Transverse colon (tissue), 4 donors: ENCODE data around the gene HSF5. TPM values are rescaled to one million over a fixed set of nuclear protein-coding genes. Genes with fewer than 3 reads are reported as not detected.

Source experiments
- DNase-seq: peaks from one replicate; pipeline ENCODE4 v3.0.0-alpha.2; 2019
- H3K27ac ChIP-seq, 4 donors: fragments of 200-600 bp; sonication (generic); 2 replicates each; pipeline ENCODE4 v1.5.1; 2016 to 2018; ENCODE audit warnings: inconsistent platforms in 4 of 4
- H3K27me3 ChIP-seq: fragments of 200-600 bp; sonication (generic); 2 replicates; pipeline ENCODE4 v1.5.1; 2017; ENCODE audit warnings: inconsistent platforms
- H3K36me3 ChIP-seq, 4 donors: fragments of 200-600 bp; sonication (generic); 2 replicates each; pipeline ENCODE4 v1.5.1; 2017 to 2019; ENCODE audit warnings: inconsistent platforms in 4 of 4
- H3K4me1 ChIP-seq, 4 donors: fragments of 200-600 bp; sonication (generic); 2 replicates each; pipeline ENCODE4 v1.5.1; 2017 to 2020; ENCODE audit warnings: inconsistent platforms in 4 of 4
- H3K4me3 ChIP-seq, 4 donors: fragments of 200-600 bp; sonication (generic); 1 replicate in 1 of 4; 2 replicates in 3 of 4; pipeline versions ENCODE4 v1.5.1 to v1.6.1; 2017 to 2019; ENCODE audit warnings: inconsistent platforms in 4 of 4
- H3K9me3 ChIP-seq, 2 donors: fragments of 200-600 bp; sonication (generic); 2 replicates each; pipeline ENCODE4 v1.5.1; 2017 to 2019; ENCODE audit warnings: inconsistent platforms in 2 of 2
- EP300 ChIP-seq: sonication (generic); formaldehyde crosslinking; IDR thresholded peaks from one replicate; pipeline ENCODE4 v1.6.1; 2017; ENCODE audit warnings: antibody characterized with exemption, low read depth
- POLR2A ChIP-seq: fragments of 450-650 bp; IDR thresholded peaks from one replicate; pipeline ENCODE4 v1.6.1; 2016; ENCODE audit warnings: antibody characterized with exemption, mild to moderate bottlenecking, moderate library complexity
- POLR2AphosphoS5 ChIP-seq, 3 donors: sonication (generic); formaldehyde crosslinking; IDR thresholded peaks; one replicate each; pipeline ENCODE4 v1.6.1; 2016; ENCODE audit warnings: antibody characterized with exemption in 3 of 3
- WGBS, 2 donors: methylation state at CpG; one replicate each; pipeline ENCODE4 v1.1.5; 2018; ENCODE audit warnings: low coverage in 1 of 2; 5-methylcytosine and 5-hydroxymethylcytosine counted together
- in situ Hi-C, 4 donors: fragments of 200-750 bp; cut with MboI; loops; one replicate each; pipeline versions ENCODE4 v1.15.0 to v1.15.1; 2017; ENCODE audit warnings: low sequenced_read_pairs in 3 of 4, low pct_ligation_motif_present in 1 of 4, low pct_unique_long_range_greater_than_20kb in 1 of 4
- intact Hi-C: fragments of 100-400 bp; cut with DNase I; formaldehyde crosslinking; loops from one replicate; pipeline ENCODE4 v1.15.1; 2023; ENCODE audit warnings: low total_unique reads
- total RNA-seq, 4 donors: library from RNA; depleted of rRNA; stranded (reverse); fragments of >200 nt; gene quantifications; one replicate each; pipeline ENCODE4 v1.1.0, GENCODE V29; 2016
- TF ChIP-seq, protein P1 (sequence below), 5 experiments: fragments of 200-600 bp in 3 of 5; fragments of 450-650 bp in 2 of 5; sonication (generic) in 3 of 5; IDR thresholded peaks; 1 replicate in 2 of 5; 2 replicates in 3 of 5; pipeline ENCODE4 v1.5.1; 2016 to 2017; ENCODE audit warnings: antibody characterized with exemption in 5 of 5, inconsistent platforms in 3 of 5, mild to moderate bottlenecking in 2 of 5, moderate library complexity in 1 of 5

The HSF5 gene
- total RNA-seq, 4 donors from 2014 or later = 0.16 TPM; not detected in 3

DNA sequence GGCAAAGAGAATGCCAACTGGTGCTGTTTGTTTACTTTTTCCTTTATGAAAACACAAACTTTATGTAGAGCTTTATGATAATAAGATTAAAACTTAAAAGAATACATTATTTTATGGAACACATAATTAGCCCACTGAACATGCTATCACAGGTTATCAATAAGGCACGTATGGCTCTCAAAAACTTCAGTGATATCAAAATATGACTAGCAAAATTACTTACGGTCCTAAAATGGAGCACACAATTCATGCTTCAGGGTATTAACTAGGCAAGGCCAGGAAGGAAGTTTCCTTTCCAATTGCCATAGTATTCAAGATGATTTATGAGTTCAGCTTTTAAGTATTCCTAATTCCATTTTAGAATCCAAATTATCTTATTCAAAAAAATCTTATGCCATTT is 74.5 kb downstream of the HSF5 start:
- in situ Hi-C loops = loop anchor here in 2 of 4 donors (10.0 kb wide), 3 partner anchors 49 to 99 kb away; partner anchors contain the start of gene SUPT4H1 (in 1 of the 2)
- Histone ChIP-seq H3K4me3 (peak overlapping the region in 3 of 4 donors; percentile 32 to 53 (median 39)), H3K9me3 (no peaks in the 10 kb centered on the region), H3K36me3 (no peaks in the 10 kb centered on the region), H3K27ac (peak overlapping the region in 3 of 4 donors; percentile 74 to 91 (median 84)), H3K4me1 (peaks cover 0 to 40% (median 14%) of the 10 kb centered on the region in 4 donors), H3K27me3 (no peaks in the 10 kb centered on the region)
- 51 to 55% methylated on average over 2 of the region's 2 CpGs for WGBS, 2 donors
- no peak for DNase-seq
- intact Hi-C loops = no loop called here
- TF ChIP-seq POLR2A (no peak), EP300 (no peak), POLR2AphosphoS5 (IDR thresholded peaks at IDR 0.05) (no peak)
- TF ChIP-seq, protein P1, sequence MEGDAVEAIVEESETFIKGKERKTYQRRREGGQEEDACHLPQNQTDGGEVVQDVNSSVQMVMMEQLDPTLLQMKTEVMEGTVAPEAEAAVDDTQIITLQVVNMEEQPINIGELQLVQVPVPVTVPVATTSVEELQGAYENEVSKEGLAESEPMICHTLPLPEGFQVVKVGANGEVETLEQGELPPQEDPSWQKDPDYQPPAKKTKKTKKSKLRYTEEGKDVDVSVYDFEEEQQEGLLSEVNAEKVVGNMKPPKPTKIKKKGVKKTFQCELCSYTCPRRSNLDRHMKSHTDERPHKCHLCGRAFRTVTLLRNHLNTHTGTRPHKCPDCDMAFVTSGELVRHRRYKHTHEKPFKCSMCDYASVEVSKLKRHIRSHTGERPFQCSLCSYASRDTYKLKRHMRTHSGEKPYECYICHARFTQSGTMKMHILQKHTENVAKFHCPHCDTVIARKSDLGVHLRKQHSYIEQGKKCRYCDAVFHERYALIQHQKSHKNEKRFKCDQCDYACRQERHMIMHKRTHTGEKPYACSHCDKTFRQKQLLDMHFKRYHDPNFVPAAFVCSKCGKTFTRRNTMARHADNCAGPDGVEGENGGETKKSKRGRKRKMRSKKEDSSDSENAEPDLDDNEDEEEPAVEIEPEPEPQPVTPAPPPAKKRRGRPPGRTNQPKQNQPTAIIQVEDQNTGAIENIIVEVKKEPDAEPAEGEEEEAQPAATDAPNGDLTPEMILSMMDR (IDR thresholded peaks at IDR 0.05) = no peak

- H3K36me3 ChIP-seq = no peaks in the 10 kb centered on the region
- peak overlapping the region in 3 of 4 donors; percentile 32 to 53 (median 39) for H3K4me3 ChIP-seq
- peaks cover 0 to 39% (median 12%) of the 10 kb centered on the region in 4 donors for H3K4me1 ChIP-seq
- H3K9me3 ChIP-seq = no peaks in the 10 kb centered on the region
- in situ Hi-C loops (loop anchor here in 2 of 4 donors (10.0 kb wide), 3 partner anchors 48 to 98 kb away; partner anchors contain the start of gene SUPT4H1 (in 1 of the 2)), intact Hi-C loops (no loop called here)
- no peak for TF ChIP-seq POLR2AphosphoS5 (IDR thresholded peaks at IDR 0.05)
- no peak for TF ChIP-seq EP300
- TF ChIP-seq, protein P1 (IDR thresholded peaks at IDR 0.05) = no peak
- no peak for TF ChIP-seq POLR2A
- no peaks in the 10 kb centered on the region for H3K27me3 ChIP-seq
- DNase-seq = no peak
- H3K27ac ChIP-seq = peak overlapping the region; percentile 23 to 91 (median 79)
- 39 to 47% methylated on average over 3 of the region's 3 CpGs for WGBS, 2 donors
These were observed 75.1 kb downstream of the HSF5 start for GRCh38 chr17:58412961-58413586.

DNA sequence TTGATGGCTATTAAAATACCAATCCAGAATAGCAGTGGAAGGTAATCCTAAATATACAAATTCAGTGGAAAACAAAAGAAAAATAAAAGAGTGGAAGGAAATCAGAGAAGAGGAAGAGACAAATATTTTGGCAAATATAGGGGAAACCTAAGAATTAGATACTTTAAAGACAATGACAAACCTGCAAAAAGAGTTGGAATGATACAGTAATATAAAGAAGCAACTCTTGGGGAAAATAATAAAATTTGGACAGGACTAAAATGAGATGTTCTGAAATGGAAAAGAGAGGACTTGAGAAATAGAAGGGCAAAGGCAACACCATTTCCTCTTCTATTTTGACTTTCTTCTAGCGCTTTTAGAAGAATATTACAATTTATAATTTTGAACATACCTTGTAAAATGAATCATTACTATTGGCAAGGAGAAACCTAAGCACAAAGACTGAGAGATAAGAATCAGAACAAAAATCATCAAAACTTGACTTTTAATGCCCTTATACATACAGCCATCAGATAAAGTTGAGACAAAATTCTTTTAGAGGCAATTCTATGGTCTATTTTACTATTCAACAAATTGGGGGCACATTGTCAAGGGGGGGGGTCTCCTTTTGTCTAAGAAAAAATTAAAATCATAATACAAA is 76.0 kb downstream of the HSF5 start:
- H3K4me3 ChIP-seq = peak overlapping the region in 2 of 4 donors; percentile 39 to 53
- in situ Hi-C loops = loop anchor here in 2 of 4 donors (10.0 kb wide), 3 partner anchors 47 to 97 kb away; partner anchors contain the start of gene SUPT4H1 (in 1 of the 2)
- H3K27ac ChIP-seq = peak overlapping the region; percentile 1 to 91 (median 79)
- H3K4me1 ChIP-seq = peaks cover 0 to 38% (median 8%) of the 10 kb centered on the region in 4 donors
- 43 to 60% methylated on average over 1 of the region's 1 CpG for WGBS, 2 donors
- H3K9me3 ChIP-seq = no peaks in the 10 kb centered on the region
- TF ChIP-seq POLR2AphosphoS5 (IDR thresholded peaks at IDR 0.05) (no peak), POLR2A (no peak), EP300 (no peak)
- TF ChIP-seq, protein P1 (IDR thresholded peaks at IDR 0.05) = no peak
- intact Hi-C loops = no loop called here
- no peak for DNase-seq
- no peaks in the 10 kb centered on the region for H3K36me3 ChIP-seq
- H3K27me3 ChIP-seq = no peaks in the 10 kb centered on the region

GRCh38 chr17:58411408-58411894 is 76.8 kb downstream of the HSF5 start:
- Histone ChIP-seq H3K4me3 (no peak overlapping the region), H3K9me3 (no peaks in the 10 kb centered on the region), H3K4me1 (peaks cover 0 to 35% (median 8%) of the 10 kb centered on the region in 4 donors), H3K27me3 (no peaks in the 10 kb centered on the region), H3K36me3 (no peaks in the 10 kb centered on the region), H3K27ac (peak overlapping the region; percentile 1 to 91 (median 79))
- in situ Hi-C loops (loop anchor here in 2 of 4 donors (10.0 kb wide), 3 partner anchors 47 to 97 kb away; partner anchors contain the start of gene SUPT4H1 (in 1 of the 2)), intact Hi-C loops (no loop called here)
- no peak for DNase-seq
- 43 to 49% methylated on average over 1 of the region's 1 CpG for WGBS, 2 donors
- no peak for TF ChIP-seq EP300
- TF ChIP-seq, protein P1 (IDR thresholded peaks at IDR 0.05) = no peak
- no peak for TF ChIP-seq POLR2A
